HUDEP-2 (cell line): ENCODE measurements around the gene SLC7A4.
A peak's percentile ranks its signal among the peaks of the same experiment; 100 is the strongest.

Source experiments
- DNase-seq, 76 experiments: peaks; one replicate each; lab custom pipeline; 2025; ENCODE audit not compliant: unreplicated experiment in 76 of 76; lab: John Stamatoyannopoulos, UW

The SLC7A4 gene

DNA sequence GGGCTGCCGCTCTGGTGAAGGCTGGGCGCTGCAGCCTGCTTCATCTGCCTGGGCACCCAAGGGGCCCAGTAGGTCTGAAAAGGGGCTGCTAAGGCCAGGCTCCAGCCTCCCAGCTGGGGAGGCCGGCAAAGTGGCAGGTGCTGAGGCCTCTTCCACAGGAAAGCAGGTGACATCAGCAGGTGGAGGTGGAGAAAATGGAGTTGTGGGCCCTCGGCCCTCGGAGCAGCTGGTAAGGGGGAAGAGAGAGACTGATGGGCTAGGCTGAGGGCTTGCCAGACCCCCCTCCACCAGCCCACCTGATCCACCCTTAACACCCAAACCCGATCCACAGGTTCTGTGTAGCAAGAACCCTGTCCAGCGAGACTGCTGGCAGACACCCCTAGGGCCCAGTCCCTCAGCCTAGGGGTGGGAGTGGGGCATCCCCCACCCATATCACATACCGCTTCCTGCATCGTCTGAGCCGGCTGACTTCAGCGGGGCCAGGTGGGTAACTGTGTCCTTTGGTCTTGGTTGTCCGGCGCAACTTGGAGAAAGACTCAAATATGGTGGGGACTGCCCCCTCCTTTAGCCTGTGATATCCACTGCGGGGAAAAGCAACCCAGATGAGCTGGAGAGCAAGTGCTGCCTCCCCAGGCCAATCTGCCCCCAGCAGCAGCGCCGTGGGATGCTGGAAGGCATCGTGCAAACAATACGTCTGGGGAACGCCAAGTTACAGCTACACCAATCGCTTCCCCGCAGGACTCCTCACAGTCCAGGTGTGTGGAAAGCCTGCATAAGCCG lies 32.0 kb downstream of the SLC7A4 start:
- peak in 3 of 76 experiments; percentile 4 to 19 (median 8) for DNase-seq

DNA sequence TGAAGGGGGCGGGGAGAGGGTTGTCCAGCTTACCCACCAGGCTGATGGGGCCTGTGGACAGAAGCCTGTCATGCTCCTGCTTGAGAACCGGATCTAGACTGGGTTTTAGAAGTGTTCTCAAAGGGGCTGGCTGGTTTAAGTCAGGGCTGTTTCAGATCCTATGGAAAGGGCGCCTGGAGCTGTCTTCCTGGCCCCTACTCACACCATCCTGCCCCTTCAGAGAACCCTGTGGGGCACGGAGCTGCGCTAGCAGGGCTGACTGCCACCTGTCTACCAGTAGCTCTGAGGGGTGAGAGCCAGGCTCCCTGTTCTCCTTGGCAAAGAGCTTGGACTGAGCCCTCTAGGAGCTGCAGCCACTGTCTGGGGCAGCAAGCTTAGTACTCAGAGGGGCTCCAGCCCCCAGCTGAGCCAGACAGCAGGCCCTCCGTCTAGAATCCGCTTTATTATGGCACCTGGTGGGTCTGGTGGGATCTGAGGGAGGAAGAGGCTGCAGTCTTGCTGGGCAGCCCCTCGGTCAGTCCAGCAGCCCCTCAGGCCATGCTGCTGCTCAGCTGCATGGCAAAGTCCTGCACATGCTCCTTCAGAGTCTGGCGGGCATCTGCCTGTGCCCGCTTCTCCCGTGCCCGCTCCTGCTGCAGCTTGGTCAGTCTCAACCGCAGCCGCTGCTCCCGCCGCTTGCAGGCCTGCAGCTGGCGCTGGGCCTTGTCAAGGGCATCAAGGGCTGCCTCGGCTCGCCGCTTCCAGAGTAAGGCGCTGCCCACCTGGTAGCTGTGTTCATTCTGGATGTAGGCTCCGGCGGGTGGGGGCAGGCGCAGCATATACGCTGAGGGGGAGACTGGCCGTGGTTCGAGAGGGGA lies 32.8 kb downstream of the SLC7A4 start:
- DNase-seq, result no peak

DNA sequence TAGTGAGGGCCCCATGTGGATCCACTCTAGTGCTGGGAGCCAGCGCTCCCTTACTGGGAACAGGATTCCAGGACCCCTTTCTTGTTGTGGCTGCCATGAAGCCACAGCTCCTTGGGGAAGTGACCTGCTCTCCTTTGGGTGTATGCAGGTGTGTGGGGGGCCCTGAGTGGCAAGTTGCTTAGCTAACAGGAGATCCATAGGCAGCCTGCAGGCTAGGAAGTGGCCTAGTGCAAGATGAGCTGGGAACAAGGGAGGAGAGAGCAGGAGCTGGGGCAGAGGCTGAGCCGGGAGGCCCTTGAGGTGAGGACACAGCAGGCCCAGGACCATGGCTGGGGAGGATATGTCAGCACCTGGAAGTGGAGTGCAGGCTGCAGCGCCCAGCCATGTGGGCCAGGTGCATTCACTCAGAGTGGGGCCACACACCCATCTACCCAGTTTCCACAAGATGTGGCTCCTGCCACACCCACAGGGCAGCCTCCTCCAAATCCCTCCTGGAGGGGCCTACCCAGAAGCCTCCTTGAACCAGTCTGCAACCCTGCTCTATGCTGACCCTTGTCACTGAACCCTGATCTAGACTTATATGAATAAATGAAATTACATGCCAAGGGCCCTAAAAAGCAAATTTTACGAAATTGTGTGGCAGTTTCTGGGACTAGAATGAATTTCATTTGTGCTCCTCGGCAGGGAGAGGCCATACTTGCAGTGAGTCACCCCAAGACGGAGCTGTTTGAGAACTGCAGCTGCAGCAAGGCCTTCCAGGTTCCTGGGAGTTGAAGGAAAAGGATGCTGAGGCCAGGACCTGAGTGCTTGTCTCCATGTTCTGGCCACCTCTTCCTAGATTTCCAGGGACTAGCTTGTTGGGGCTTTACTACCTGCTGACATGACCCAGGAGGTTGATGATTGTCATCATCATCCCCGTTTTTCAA lies 33.7 kb downstream of the SLC7A4 start:
- DNase-seq, result peak in 2 of 76 experiments; percentile 12 to 15

DNA sequence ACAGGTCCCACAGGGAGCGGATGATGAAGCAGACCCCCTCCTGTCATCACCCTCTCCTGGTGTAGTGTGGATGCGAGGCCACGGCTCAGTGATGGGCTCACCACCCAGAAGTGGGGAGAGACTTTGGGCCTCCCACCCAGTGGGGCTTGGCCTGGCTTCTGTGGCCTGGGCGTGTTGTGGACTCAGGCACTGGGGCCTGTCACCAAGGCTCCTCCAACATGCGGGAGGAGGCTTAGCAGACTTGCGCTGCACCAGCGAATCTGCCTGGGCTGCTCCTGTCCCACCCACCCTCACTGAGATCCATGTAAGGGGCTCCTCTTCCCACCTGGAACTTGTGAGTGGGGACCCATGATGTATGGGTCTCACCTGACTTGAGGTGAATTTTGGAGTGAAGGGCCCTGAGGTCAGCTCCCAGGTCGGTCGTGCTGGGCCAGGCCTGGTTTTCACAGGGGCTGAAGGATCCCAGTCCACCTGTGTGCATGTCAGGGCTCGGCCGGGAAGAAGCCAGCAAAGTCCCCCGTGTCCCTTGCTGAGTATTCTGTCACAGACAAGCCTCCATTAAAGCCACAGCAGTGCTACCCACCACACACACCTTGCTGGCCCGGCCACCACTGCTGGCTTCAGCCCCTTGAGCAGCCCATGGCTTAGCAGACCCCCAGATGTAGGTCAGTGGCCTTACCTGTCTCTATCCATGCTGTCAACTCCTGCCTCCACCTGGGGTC lies 34.7 kb downstream of the SLC7A4 start:
- DNase-seq, result no peak

DNA sequence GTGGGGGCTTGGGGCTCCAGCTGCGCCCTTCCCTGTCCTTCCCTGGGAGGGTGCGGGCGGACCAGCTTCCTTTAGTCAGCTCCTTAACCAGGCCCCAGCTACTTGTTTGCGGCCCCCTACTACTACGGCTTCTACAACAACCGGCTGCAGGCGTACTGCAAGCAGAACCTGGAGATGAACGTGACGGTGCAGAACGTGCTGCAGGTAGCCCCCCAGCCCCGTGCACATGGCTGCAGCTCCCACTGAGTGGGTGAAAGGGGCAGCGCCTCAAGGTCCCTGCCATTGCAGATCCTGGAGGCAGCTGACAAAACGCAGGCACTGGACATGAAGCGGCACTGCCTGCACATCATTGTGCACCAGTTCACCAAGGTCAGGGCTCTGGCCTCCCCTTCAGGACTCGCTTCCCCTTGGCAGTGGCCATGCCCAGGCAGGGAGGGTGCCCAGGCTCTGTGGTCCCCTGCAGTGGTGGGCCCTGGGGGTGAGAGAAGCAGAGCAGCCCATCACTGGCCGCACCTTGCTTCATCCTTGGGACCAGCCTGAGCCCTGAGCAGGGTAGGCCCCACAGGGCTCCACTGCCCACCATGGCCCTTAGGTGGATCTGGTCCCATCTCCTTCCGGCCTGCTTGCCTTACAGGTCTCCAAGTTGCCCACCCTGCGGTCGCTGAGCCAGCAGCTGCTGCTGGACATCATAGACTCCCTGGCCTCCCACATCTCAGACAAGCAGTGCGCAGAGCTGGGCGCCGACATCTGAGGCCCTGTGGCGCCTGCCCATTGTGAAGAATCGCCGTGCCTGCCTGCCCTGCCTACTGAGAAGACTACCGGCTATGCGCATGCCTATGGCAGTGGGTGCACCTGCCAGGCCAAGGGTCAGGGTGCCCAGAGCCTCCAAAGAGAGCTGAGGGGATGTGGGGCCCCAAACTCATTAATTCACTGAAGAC lies 35.5 kb downstream of the SLC7A4 start:
- DNase-seq, result no peak

DNA sequence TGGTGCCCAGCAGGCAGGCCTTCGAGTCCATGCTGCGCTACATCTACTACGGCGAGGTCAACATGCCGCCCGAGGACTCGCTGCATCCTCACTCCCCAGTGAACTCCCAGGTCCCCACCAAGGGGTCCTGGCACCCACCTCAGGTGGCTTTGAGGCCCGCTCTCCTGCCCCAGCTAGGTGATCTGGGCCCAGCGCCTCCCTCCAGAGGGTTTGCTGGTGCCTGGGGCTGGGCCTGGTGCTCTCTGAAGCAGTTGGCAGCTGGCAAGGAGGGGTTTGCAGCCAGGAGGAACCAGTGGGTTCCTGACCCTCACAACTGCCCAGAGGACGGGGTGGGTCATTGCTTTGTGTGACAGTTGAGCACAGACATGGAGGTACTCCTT lies 36.3 kb downstream of the SLC7A4 start:
- DNase-seq, result no peak

DNA sequence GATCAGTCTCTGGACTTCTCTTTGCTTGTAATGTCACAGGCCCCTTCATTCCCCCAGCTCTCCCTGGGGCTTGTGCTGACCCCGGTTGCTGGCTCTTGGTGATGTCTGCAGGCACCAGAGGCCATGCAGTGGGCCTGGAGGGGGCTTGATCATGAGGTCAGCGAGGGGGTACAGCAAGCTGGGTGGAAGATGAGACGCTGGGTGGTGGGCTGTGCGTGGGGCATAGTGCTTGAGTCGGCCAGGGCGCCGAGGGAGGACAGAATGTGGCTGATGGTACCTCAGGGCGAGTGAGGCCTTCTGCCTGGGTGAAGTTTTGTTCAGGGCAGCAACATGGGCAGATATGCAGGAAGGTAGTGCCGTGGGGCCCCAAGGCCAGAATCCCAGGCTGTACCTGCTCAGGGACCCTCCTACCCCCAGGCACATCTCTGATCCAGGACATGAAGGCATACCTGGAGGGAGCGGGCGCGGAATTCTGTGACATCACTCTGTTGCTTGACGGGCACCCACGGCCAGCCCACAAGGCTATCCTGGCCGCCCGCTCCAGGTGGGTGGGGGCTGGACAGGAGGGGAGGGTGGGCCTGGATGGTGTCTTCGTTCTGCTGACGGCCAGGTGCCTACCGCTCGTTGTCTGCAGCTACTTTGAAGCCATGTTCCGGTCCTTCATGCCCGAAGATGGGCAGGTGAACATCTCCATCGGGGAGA lies 36.9 kb downstream of the SLC7A4 start:
- DNase-seq, result no peak

DNA sequence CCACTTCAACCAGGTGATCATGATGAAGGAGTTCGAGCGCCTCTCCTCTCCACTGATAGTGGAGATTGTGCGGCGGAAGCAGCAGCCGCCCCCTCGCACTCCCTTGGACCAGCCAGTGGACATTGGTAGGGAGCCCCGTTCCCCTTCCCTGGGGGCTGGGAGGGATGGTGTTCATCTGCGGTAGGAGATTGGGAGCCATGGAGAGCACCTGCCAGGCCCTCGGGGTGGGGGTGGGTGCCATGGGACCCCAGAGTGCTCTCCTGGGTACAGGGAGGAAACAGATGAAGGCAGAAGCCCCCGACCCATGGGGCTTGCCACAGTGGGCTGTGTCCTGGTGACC lies 37.5 kb downstream of the SLC7A4 start:
- DNase-seq, result no peak

DNA sequence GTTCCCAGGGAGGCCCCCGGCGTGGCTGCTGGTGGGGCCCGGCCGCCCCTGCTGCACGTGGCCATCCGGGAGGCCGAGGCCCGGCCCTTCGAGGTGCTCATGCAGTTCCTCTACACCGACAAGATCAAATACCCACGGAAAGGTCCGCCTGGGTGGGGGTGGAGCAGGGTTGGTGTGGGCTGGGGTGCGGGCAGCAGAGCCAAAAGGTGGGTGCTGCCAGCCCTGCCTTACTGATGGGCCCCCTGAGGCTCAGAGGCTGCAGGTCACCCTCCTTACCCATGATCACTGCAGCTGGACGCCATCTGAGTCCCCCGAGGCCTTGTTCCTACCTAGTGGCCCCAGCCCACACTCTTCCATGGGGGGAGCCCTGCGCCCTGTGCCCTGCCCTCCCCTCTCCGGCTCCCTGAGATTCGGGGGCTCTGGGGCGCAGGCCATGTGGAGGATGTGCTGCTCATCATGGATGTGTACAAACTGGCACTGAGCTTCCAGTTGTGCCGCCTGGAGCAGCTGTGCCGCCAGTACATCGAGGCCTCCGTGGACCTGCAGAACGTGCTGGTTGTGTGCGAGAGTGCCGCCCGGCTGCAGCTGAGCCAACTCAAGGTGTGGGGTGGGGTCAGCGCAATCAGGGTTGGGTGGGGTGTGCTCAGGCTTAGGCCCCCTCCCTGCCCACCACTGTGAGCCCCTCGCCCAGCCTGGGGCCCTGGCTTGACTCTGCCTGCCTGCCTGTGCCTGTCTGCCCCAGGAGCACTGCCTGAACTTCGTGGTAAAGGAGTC lies 38.0 kb downstream of the SLC7A4 start:
- no peak for DNase-seq

DNA sequence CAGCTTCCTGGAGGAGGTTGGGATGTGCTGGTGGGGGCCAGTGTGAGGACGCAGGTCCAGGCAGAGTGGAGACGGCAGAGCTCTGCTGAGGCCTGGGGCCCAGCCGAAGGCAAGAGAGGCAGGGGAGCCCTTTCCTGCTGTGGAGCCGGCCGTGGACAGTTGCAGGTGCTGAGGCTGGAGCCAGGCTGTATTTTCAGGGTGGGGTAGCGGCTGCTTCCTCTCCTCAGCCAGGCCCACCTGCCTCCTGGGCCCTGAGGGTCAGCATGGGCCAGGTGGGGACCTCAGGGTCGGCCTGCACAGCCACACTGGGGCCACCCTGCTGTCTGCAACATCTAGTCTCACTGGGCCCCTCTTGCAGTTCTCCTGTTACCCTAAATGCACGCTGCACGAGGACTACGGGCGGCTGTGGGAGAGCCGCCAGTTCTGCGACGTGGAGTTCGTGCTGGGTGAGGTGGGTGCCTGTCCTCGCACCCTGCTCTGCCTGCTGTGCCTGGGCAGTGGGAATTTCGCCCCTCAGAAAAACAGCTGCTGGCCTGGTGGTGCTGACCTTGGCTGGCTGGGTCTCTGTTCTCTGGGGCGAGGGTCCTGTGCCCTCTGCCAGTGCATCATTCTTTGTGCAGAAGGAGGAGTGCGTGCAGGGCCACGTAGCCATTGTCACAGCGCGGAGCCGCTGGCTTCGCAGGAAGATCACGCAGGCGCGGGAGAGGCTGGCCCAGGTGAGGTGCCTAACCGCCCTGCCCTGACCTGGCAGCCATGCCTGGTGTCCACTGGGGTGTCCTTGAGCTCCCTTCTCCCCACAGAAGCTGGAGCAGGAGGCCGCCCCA lies 38.8 kb downstream of the SLC7A4 start:
- DNase-seq, result no peak

DNA sequence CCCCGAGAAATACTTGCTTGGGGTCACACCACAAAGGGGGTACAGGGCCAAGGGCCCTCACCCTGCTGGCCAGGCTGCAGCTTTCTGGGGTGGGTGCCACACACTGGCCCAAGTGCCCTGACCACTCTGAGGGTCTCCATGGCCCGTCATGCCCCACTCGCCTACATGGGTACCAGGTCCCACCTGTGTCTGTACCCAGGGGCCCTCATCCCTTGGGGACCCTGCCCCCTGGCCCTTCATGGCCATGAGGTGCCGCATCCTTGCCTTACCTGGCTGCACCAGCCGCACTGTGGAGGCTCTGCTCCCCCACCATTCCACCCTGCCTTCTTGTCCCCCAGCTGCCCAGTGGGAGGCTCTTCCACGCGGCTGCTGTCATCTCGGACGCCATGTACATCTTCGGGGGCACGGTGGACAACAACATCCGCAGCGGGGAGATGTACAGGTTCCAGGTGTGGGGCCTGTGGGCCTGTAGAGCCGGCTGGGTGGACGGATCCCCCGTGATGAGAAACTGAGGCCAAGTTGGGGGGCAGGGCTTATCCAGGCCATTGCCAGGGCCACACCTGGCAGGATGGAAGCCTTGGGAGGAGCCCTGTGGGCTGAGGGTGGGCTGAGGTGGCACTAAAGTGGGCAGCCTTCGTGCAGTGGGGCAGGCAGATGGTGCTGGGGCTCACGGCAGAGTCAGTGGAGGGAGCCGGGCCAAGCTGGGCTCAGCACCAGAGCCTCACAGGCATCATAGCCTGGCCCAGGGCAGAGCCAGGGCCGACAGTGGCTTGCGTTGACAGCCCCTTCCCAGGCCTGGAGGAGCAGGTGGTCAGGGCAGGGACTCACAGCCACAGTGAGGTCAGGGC lies 39.7 kb downstream of the SLC7A4 start:
- DNase-seq, result no peak

DNA sequence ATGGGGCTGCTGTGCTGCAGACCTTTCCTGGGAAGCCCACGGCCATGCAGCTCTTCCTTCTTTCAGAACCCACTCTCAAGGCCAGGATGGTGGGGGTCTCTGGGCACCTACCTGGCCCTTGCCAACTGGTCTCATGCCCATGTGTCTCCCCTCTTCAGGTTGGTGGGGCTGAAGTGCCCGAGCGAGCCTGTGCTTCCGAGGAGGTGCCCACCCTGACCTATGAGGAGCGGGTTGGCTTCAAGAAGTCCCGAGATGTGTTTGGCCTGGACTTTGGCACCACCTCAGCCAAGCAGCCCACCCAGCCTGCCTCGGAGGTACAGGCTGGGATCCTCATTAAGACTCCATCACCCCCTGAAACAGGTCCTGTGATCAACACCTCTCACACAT lies 40.3 kb downstream of the SLC7A4 start:
- DNase-seq, result no peak

DNA sequence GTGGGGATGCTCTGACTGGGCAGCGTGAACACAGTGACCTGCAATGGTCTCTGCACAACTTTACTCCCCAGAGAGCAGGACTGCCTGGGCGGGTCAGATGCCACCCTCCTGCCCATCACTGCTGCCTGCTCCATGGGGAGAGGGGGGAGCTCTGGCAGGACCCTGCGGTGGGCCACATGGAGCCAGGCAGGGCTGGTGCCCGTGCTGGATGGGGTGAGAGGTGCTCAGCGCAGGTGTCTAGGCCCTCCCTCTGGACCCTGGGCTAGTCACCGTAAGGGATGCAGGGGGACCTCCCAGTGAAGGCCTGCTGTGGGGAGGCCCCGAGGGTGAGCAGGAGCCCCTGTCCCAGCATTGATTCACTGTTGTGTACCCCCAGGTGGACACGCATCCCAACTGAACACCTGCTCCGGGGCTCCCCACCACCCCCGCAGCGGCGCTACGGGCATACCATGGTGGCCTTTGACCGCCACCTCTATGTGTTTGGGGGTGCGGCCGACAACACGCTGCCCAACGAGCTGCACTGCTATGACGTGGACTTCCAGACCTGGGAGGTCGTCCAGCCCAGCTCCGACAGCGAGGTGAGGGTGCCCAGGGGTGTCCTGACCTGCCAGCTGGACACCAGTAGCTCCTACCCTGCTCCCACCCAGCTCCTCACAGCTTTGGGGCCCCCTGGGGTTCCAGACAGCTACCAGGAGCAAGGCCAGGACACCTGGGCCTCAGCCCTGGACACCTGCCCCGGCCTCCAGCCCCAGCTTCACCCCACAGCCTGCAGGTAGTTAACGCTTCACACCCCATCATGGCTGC lies 40.9 kb downstream of the SLC7A4 start:
- no peak for DNase-seq

DNA sequence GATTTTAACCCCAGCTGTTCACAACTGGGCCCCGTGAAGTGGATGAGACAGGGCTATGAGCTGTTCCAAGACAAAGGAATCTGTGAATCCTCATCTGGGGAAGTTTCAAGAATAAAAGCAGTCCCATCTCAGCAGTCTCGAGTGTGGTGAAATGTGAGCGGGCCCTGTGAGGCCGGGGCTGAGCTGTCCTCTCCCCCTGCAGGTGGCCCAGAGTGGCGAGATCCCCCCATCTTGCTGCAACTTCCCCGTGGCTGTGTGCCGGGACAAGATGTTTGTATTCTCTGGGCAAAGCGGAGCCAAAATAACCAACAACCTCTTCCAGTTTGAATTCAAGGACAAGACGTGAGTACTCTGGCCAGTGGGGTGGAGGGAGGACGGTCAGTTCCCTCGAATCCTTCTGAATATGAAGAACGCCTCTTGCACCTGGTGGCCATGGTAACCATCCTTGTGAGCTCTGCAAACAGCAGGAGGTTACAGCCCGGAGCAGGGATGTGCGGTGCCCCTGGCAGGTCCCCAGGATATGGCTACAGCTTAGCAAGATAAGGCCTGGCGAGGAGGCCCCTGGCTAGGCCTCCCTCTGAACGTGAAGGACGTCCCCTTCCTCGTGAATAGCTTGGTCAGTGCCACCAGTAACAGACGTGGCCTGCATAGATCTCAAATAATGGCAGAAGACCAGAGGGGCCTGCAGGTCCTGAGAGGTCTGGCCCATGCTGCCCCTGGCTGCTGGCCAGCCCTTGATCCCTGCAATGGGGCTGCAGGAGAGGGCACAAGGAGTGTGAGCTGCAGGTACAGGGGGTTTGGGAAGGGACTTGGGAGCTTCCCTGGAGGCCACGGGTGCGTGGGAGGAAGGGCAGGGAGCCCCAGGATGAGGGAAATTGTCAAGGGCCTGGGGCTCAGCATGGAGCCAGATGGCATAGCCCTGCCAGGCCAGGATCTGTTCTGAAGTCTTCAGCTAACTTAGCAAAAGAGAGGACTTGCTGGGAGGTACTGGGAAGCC lies 41.9 kb downstream of the SLC7A4 start:
- DNase-seq, result peak in 4 of 76 experiments; percentile 4 to 24 (median 12)
